ENCODE data around the gene CACNA1B. TPM values are rescaled to one million over a fixed set of nuclear protein-coding genes. Genes with fewer than 3 reads are reported as not detected.
"Not testable (repeated sequence)": the region's sequence is repeated elsewhere in the genome, so short reads cannot be mapped to it uniquely, and the experiment has no call there.

The CACNA1B gene
- polyA plus RNA-seq, 1 experiment: 0.01 TPM

DNA sequence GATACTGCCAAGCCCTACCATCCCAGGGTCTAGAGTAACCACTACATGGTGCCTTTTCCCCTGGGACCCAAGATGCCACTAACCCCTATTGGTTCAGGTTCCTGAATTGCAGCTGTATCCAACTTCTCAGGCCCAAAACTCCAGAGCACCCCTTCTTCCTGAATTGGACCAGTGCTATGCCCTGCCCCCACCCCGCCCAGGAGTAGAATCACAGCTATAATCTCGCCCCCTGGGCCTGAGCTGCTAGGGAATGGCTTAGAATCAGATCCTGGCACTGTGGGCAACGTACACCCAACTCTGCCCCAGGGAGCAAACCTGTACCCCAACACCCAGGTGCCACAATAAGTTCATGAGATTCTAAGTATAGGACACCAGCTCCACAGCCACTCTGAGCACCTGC is 206.3 kb downstream of the CACNA1B start:
- CTCF ChIA-PET: no interaction called here
- Histone ChIP-seq H3K27ac (ENCODE audit: low read depth, low read length) (no peak overlapping the region), H3K9me3 (ENCODE audit: control insufficient read depth, insufficient read depth, low read length) (peaks cover 32% of the 10 kb centered on the region), H3K27me3 (ENCODE audit: control insufficient read depth, insufficient read depth, low read length) (no peaks in the 10 kb centered on the region), H3K4me3 (ENCODE audit: low read depth, low read length) (no peak overlapping the region)
- TF ChIP-seq, protein P1, sequence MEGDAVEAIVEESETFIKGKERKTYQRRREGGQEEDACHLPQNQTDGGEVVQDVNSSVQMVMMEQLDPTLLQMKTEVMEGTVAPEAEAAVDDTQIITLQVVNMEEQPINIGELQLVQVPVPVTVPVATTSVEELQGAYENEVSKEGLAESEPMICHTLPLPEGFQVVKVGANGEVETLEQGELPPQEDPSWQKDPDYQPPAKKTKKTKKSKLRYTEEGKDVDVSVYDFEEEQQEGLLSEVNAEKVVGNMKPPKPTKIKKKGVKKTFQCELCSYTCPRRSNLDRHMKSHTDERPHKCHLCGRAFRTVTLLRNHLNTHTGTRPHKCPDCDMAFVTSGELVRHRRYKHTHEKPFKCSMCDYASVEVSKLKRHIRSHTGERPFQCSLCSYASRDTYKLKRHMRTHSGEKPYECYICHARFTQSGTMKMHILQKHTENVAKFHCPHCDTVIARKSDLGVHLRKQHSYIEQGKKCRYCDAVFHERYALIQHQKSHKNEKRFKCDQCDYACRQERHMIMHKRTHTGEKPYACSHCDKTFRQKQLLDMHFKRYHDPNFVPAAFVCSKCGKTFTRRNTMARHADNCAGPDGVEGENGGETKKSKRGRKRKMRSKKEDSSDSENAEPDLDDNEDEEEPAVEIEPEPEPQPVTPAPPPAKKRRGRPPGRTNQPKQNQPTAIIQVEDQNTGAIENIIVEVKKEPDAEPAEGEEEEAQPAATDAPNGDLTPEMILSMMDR (IDR thresholded peaks at IDR 0.05; ENCODE audit: low read depth, low read length): no peak
- POLR2A ChIA-PET: no interaction called here
- DNase-seq (ENCODE audit: low read depth, low spot score): no peak

DNA sequence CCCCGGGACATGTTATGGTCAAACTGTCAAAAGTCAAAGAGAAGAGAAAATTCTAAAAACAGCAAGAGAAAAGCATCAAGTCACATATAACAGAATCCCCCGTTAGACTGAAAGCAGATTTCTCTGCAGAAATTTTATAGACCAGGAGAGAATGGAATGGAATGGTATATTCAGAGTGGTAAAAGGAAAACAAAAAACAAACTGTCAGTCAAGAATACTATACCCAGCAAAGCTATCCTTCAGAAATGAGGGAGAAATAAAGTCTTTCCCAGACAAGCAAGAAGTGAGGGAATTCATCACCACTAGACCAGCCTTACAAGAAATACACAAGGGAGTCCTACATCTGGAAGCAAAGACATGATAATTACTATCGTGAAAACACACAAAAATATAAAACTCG is 208.0 kb downstream of the CACNA1B start:
- Histone ChIP-seq H3K4me3 (ENCODE audit: low read depth, low read length) (no peak overlapping the region), H3K27ac (ENCODE audit: low read depth, low read length) (no peak overlapping the region), H3K9me3 (ENCODE audit: control insufficient read depth, insufficient read depth, low read length) (peaks cover 21% of the 10 kb centered on the region), H3K27me3 (ENCODE audit: control insufficient read depth, insufficient read depth, low read length) (no peaks in the 10 kb centered on the region)
- TF ChIP-seq, protein P1 (IDR thresholded peaks at IDR 0.05; ENCODE audit: low read depth, low read length): no peak
- no peak for DNase-seq (ENCODE audit: low read depth, low spot score)
- POLR2A ChIA-PET: no interaction called here
- CTCF ChIA-PET: no interaction called here

DNA sequence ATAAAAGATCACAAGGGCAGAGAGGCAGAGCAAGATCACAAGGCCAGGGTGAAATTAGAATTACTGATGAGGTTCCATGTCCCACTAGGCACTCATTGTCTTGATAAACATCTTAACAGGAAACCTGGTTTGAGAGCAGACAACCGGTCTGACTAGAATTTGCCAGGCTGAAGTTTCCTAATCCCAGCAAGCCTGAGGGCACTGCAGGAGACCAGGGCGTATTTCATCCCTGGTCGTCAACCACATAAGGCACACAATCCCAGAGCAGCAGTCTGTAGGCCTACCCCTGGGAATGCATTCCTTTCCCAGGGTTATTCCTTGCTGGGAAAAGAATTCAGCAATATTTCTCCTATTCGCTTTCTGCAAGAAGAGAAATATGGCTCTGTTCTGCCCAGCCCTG is 214.5 kb downstream of the CACNA1B start:
- POLR2A ChIA-PET; H3K27me3 ChIP-seq (ENCODE audit: control insufficient read depth, insufficient read depth, low read length); H3K4me3 ChIP-seq (ENCODE audit: low read depth, low read length); H3K27ac ChIP-seq (ENCODE audit: low read depth, low read length); CTCF ChIA-PET; DNase-seq (ENCODE audit: low read depth, low spot score): not testable (repeated sequence)
- peaks cover 21% of the 10 kb centered on the region for H3K9me3 ChIP-seq (ENCODE audit: control insufficient read depth, insufficient read depth, low read length)

DNA sequence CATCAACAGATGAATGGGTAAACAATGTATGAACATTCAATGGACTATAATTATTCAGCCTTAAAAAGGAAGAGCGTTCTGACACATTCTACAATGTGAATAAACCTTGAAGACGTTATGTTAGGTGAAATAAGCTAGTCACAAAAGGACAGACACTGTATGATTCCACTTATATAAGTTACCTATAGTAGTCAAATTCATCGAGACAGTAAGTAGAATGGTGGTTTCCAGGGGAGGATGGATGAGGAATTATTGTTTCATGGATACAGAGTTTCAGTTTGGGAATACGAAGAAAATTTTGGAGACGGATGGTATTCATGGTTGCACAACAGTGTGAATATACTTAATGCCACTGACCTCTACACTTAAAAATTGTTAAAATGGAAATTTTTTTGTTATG is 216.4 kb downstream of the CACNA1B start:
- H3K9me3 ChIP-seq (ENCODE audit: control insufficient read depth, insufficient read depth, low read length): peaks cover 36% of the 10 kb centered on the region
- no peak for DNase-seq (ENCODE audit: low read depth, low spot score)
- H3K4me3 ChIP-seq (ENCODE audit: low read depth, low read length): no peak overlapping the region
- TF ChIP-seq, protein P1 (IDR thresholded peaks at IDR 0.05; ENCODE audit: low read depth, low read length): no peak
- H3K27me3 ChIP-seq (ENCODE audit: control insufficient read depth, insufficient read depth, low read length): no peaks in the 10 kb centered on the region
- ChIA-PET CTCF (no interaction called here), POLR2A (no interaction called here)
- H3K27ac ChIP-seq (ENCODE audit: low read depth, low read length): no peak overlapping the region

DNA sequence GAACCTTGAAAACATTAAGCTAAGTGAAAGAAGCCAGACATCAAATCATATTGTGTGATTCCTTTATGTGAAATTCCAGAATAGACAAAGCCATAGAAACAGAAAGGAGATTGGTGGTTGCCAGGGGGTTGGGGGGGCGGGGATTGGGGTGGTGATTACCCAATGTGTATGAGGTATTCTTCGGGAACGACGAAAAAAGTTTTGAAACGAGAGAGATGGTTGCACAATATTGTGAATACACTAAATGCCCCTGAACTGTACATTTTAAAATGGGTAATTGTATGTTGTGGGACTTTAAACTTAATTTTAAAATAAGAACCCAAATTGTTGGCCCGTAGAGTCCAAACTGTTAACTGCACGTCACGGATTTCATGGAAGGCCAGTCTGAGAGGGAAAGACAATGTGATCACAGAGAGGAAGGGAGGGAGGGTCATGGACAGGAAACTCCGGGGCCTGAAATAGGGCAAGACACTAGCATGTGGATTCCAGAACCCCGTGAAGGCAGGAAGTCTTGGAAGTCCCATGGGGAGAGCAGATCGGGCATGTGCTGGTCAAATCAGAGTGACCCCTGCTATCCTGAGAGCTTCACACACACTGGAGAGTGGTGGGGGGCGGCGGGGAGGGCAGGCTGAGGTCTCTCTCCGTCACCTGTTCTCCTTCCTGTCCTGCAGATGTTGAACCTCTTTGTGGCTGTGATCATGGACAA is 218.4 kb downstream of the CACNA1B start:
- DNase-seq (ENCODE audit: low read depth, low spot score): no peak
- no peaks in the 10 kb centered on the region for H3K27me3 ChIP-seq (ENCODE audit: control insufficient read depth, insufficient read depth, low read length)
- CTCF ChIA-PET: no interaction called here
- no peak overlapping the region for H3K4me3 ChIP-seq (ENCODE audit: low read depth, low read length)
- TF ChIP-seq, protein P1 (IDR thresholded peaks at IDR 0.05; ENCODE audit: low read depth, low read length): no peak
- POLR2A ChIA-PET: no interaction called here
- no peak overlapping the region for H3K27ac ChIP-seq (ENCODE audit: low read depth, low read length)
- peaks cover 56% of the 10 kb centered on the region for H3K9me3 ChIP-seq (ENCODE audit: control insufficient read depth, insufficient read depth, low read length)

DNA sequence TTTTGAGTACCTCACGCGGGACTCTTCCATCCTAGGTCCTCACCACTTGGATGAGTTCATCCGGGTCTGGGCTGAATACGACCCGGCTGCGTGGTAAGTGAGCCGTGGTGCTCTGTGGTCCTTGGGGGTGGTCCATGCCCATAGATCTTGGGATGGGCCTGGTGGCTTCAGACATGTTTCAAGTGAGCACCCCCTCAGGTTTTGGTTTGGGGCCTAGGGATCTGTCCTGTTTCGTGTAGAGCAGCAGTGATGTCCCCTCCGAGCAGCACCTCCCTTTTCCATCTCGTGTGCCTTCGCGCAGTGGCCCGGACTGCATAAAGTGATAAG is 218.9 kb downstream of the CACNA1B start:
- H3K4me3 ChIP-seq (ENCODE audit: low read depth, low read length): no peak overlapping the region
- TF ChIP-seq, protein P1 (IDR thresholded peaks at IDR 0.05; ENCODE audit: low read depth, low read length): no peak
- CTCF ChIA-PET: no interaction called here
- POLR2A ChIA-PET: no interaction called here
- peaks cover 61% of the 10 kb centered on the region for H3K9me3 ChIP-seq (ENCODE audit: control insufficient read depth, insufficient read depth, low read length)
- H3K27me3 ChIP-seq (ENCODE audit: control insufficient read depth, insufficient read depth, low read length): no peaks in the 10 kb centered on the region
- H3K27ac ChIP-seq (ENCODE audit: low read depth, low read length): no peak overlapping the region
- DNase-seq (ENCODE audit: low read depth, low spot score): no peak

All from AG04450 (cell line).